ENCODE measurements around the gene SH3D19.
"Not testable (repeated sequence)": the region's sequence is repeated elsewhere in the genome, so short reads cannot be mapped to it uniquely, and the experiment has no call there.

SH3D19 gene

DNA sequence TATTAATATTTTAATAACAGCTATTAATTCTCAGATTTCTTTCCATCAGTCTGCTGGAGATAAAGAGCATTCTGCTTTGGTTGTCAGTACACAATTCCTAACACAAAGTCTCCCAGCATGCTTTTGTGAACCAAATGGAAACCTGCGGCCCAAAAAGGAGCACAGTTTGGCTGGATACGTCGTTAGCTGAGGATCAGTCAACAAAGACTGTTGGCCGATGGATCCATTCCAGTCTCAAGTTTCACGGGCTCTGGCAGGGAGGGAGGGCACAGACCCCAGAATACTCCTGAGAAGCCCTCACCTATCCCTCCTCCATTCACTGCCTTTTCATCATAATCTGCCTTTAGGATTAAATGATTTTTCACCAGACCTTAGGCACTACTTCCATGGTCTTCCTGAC lies 74.7 kb downstream of the SH3D19 start:
- no peak overlapping the region for H3K27ac ChIP-seq (ENCODE audit: low read depth, low read length)
- no peaks in the 10 kb centered on the region for H3K27me3 ChIP-seq (ENCODE audit: control insufficient read depth, insufficient read depth, low read length)
- H3K9ac ChIP-seq (ENCODE audit: low read length) = no peak overlapping the region
- peaks cover 1% of the 10 kb centered on the region; the same call in 1 of the 2 replicates for H3K9me3 ChIP-seq (ENCODE audit: control insufficient read depth, insufficient read depth, low read depth, low read length)
- H3K4me3 ChIP-seq (ENCODE audit: low read depth, low read length) = no peak overlapping the region
- peaks cover 6% of the 10 kb centered on the region; the same call in 1 of the 2 replicates for H3K4me1 ChIP-seq (ENCODE audit: control insufficient read depth, insufficient read depth, low read length)
- peaks cover 1% of the 10 kb centered on the region; the same call in 1 of the 2 replicates for H3K36me3 ChIP-seq (ENCODE audit: control insufficient read depth, insufficient read depth, low read length)

GRCh38 chr4:151248519-151248918 lies 76.9 kb downstream of the SH3D19 start:
- Histone ChIP-seq H3K9me3 (ENCODE audit: control insufficient read depth, insufficient read depth, low read depth, low read length) (no peaks in the 10 kb centered on the region), H3K9ac (ENCODE audit: low read length) (no peak overlapping the region), H3K27ac (ENCODE audit: low read depth, low read length) (no peak overlapping the region), H3K4me1 (ENCODE audit: control insufficient read depth, insufficient read depth, low read length) (peaks cover 6% of the 10 kb centered on the region; the same call in 1 of the 2 replicates), H3K36me3 (ENCODE audit: control insufficient read depth, insufficient read depth, low read length) (no peaks in the 10 kb centered on the region), H3K4me3 (ENCODE audit: low read depth, low read length) (no peak overlapping the region), H3K27me3 (ENCODE audit: control insufficient read depth, insufficient read depth, low read length) (no peaks in the 10 kb centered on the region)

GRCh38 chr4:151247395-151247794 lies 78.0 kb downstream of the SH3D19 start:
- Histone ChIP-seq H3K9me3 (ENCODE audit: control insufficient read depth, insufficient read depth, low read depth, low read length) (no peaks in the 10 kb centered on the region), H3K9ac (ENCODE audit: low read length) (no peak overlapping the region), H3K36me3 (ENCODE audit: control insufficient read depth, insufficient read depth, low read length) (no peaks in the 10 kb centered on the region), H3K4me3 (ENCODE audit: low read depth, low read length) (no peak overlapping the region), H3K27ac (ENCODE audit: low read depth, low read length) (no peak overlapping the region), H3K4me1 (ENCODE audit: control insufficient read depth, insufficient read depth, low read length) (peaks cover 17% of the 10 kb centered on the region; the same call in 1 of the 2 replicates), H3K27me3 (ENCODE audit: control insufficient read depth, insufficient read depth, low read length) (no peaks in the 10 kb centered on the region)

DNA sequence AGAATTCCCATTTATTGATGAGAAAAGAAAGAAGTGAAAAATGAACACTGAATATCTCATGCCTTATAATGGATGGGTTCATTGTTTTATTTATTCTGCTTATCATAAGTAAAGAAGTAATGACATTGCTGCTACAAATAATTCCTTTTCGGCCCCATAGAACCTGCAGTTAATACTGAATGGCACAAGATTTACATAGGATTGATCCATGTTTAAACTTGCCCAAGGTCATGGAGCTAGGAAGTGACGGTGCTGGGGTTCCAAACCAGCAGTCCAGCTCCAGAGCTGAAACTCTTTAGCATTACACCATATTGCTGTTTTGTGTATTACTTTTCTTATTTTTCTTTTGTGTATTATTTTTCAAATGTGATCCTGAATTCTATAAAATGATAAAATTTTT lies 78.7 kb downstream of the SH3D19 start:
- Histone ChIP-seq H3K36me3 (ENCODE audit: control insufficient read depth, insufficient read depth, low read length) (no peaks in the 10 kb centered on the region), H3K9me3 (ENCODE audit: control insufficient read depth, insufficient read depth, low read depth, low read length) (no peaks in the 10 kb centered on the region), H3K9ac (ENCODE audit: low read length) (no peak overlapping the region), H3K27ac (ENCODE audit: low read depth, low read length) (no peak overlapping the region), H3K27me3 (ENCODE audit: control insufficient read depth, insufficient read depth, low read length) (no peaks in the 10 kb centered on the region), H3K4me3 (ENCODE audit: low read depth, low read length) (no peak overlapping the region), H3K4me1 (ENCODE audit: control insufficient read depth, insufficient read depth, low read length) (peaks cover 19% of the 10 kb centered on the region; the same call in 1 of the 2 replicates)

DNA sequence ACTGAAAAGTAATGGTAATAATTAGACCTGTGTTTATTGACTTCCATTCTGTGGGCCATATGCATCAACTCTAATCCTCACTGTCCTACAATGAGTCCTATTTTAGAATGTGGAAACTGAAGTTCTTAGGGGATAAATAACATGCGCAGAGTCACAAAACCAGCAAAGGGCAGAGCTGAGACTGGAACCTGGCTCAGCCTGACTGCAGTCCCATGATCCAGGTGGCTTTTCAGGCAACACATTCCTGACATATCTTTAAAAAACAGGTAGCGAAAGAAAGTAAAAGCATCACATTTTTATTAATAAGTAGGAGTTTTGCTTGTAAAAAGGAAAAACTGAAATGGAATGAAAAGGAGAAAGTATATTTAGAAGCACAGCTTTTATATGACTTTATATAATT lies 83.1 kb downstream of the SH3D19 start:
- H3K27me3 ChIP-seq (ENCODE audit: control insufficient read depth, insufficient read depth, low read length) = no peaks in the 10 kb centered on the region
- H3K9ac ChIP-seq (ENCODE audit: low read length) = no peak overlapping the region
- H3K27ac ChIP-seq (ENCODE audit: low read depth, low read length) = no peak overlapping the region
- peaks cover 12% of the 10 kb centered on the region; the same call in 1 of the 2 replicates for H3K4me1 ChIP-seq (ENCODE audit: control insufficient read depth, insufficient read depth, low read length)
- peaks cover 2% of the 10 kb centered on the region; the same call in 1 of the 2 replicates for H3K9me3 ChIP-seq (ENCODE audit: control insufficient read depth, insufficient read depth, low read depth, low read length)
- no peak overlapping the region for H3K4me3 ChIP-seq (ENCODE audit: low read depth, low read length)
- no peaks in the 10 kb centered on the region for H3K36me3 ChIP-seq (ENCODE audit: control insufficient read depth, insufficient read depth, low read length)

- peaks cover 8% of the 10 kb centered on the region; the same call in 1 of the 2 replicates for H3K9me3 ChIP-seq (ENCODE audit: control insufficient read depth, insufficient read depth, low read depth, low read length)
- H3K36me3 ChIP-seq (ENCODE audit: control insufficient read depth, insufficient read depth, low read length) = no peaks in the 10 kb centered on the region
- no peak overlapping the region for H3K27ac ChIP-seq (ENCODE audit: low read depth, low read length)
- H3K27me3 ChIP-seq (ENCODE audit: control insufficient read depth, insufficient read depth, low read length) = no peaks in the 10 kb centered on the region
- no peak overlapping the region for H3K4me3 ChIP-seq (ENCODE audit: low read depth, low read length)
- peaks cover 12% of the 10 kb centered on the region; the same call in 1 of the 2 replicates for H3K4me1 ChIP-seq (ENCODE audit: control insufficient read depth, insufficient read depth, low read length)
- H3K9ac ChIP-seq (ENCODE audit: low read length) = no peak overlapping the region
Measured at GRCh38 chr4:151239608-151240007, 85.8 kb downstream of the SH3D19 start.

DNA sequence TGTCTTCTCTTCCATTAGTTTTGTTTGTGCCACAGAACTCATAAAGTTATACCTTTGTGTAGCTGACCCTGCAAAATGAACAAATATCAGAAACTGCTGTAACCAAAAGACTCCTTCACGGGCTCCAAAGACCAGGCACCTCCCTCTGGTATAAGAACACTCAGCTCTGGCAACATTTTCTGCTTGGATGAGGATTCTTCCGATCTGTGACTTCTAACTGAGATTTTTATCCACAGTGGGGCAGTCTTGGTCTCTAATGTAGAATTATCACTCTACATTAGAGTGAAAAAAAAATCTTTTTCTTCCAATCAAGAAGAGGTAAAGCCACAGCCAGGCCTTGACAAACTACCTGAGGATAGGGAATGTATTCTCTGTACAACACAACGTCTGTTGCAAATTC lies 86.9 kb downstream of the SH3D19 start:
- Histone ChIP-seq H3K36me3 (ENCODE audit: control insufficient read depth, insufficient read depth, low read length) (no peaks in the 10 kb centered on the region), H3K4me3 (ENCODE audit: low read depth, low read length) (no peak overlapping the region), H3K27me3 (ENCODE audit: control insufficient read depth, insufficient read depth, low read length) (no peaks in the 10 kb centered on the region), H3K9ac (ENCODE audit: low read length) (no peak overlapping the region), H3K9me3 (ENCODE audit: control insufficient read depth, insufficient read depth, low read depth, low read length) (peaks cover 8% of the 10 kb centered on the region; the same call in 1 of the 2 replicates), H3K27ac (ENCODE audit: low read depth, low read length) (no peak overlapping the region), H3K4me1 (ENCODE audit: control insufficient read depth, insufficient read depth, low read length) (peaks cover 12% of the 10 kb centered on the region; the same call in 1 of the 2 replicates)

- no peaks in the 10 kb centered on the region for H3K4me1 ChIP-seq (ENCODE audit: control insufficient read depth, insufficient read depth, low read length)
- H3K27me3 ChIP-seq (ENCODE audit: control insufficient read depth, insufficient read depth, low read length) = no peaks in the 10 kb centered on the region
- H3K9me3 ChIP-seq (ENCODE audit: control insufficient read depth, insufficient read depth, low read depth, low read length) = peaks cover 8% of the 10 kb centered on the region; the same call in 1 of the 2 replicates
- H3K4me3 ChIP-seq (ENCODE audit: low read depth, low read length) = no peak overlapping the region
- no peaks in the 10 kb centered on the region for H3K36me3 ChIP-seq (ENCODE audit: control insufficient read depth, insufficient read depth, low read length)
- no peak overlapping the region for H3K27ac ChIP-seq (ENCODE audit: low read depth, low read length)
- no peak overlapping the region for H3K9ac ChIP-seq (ENCODE audit: low read length)
Measured at GRCh38 chr4:151236036-151236435, 89.4 kb downstream of the SH3D19 start.

DNA sequence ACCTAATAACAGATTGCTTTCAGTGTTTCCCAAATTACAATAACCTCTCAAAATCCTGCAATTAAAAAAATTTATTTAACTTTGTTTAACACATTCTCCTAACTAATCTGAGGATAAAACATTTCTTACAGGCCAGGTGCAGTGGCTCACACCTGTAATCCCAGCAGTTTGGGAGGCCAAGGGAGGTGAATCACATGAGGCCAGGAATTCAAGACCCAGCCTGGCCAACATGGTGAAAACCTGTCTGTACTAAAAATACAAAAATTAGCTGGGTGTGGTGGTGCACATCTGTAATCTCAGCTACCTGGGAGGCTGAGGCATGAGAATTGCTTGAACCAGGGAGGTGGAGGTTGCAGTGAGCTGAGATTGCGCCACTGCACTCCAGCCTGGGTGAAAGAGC lies 90.0 kb downstream of the SH3D19 start:
- not testable (repeated sequence) for H3K4me3 ChIP-seq (ENCODE audit: low read depth, low read length); H3K4me1 ChIP-seq (ENCODE audit: control insufficient read depth, insufficient read depth, low read length); H3K9me3 ChIP-seq (ENCODE audit: control insufficient read depth, insufficient read depth, low read depth, low read length); H3K27ac ChIP-seq (ENCODE audit: low read depth, low read length); H3K36me3 ChIP-seq (ENCODE audit: control insufficient read depth, insufficient read depth, low read length); H3K9ac ChIP-seq (ENCODE audit: low read length); H3K27me3 ChIP-seq (ENCODE audit: control insufficient read depth, insufficient read depth, low read length)

DNA sequence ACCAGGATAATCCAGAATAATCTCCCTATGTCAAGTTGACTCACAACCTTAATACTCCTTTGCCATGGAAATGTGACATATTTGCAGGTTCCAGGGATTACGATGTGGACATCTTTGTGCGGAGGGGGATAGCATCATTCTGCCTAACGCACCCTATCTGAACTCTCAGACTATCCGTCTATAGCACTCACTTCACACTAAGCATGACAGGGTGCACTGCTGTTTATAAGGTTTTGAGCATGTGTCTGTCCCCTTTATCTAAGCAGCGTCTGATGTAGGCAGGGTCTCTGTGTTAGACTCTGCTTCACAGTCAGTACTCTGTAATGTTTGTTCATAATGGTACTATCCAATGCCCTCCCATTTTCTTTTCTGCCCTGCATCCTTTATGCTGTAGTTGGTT lies 91.8 kb downstream of the SH3D19 start:
- no peaks in the 10 kb centered on the region for H3K36me3 ChIP-seq (ENCODE audit: control insufficient read depth, insufficient read depth, low read length)
- H3K9me3 ChIP-seq (ENCODE audit: control insufficient read depth, insufficient read depth, low read depth, low read length) = peaks cover 8% of the 10 kb centered on the region; the same call in 1 of the 2 replicates
- no peak overlapping the region for H3K27ac ChIP-seq (ENCODE audit: low read depth, low read length)
- H3K4me3 ChIP-seq (ENCODE audit: low read depth, low read length) = no peak overlapping the region
- no peaks in the 10 kb centered on the region for H3K27me3 ChIP-seq (ENCODE audit: control insufficient read depth, insufficient read depth, low read length)
- H3K9ac ChIP-seq (ENCODE audit: low read length) = no peak overlapping the region
- H3K4me1 ChIP-seq (ENCODE audit: control insufficient read depth, insufficient read depth, low read length) = no peaks in the 10 kb centered on the region

DNA sequence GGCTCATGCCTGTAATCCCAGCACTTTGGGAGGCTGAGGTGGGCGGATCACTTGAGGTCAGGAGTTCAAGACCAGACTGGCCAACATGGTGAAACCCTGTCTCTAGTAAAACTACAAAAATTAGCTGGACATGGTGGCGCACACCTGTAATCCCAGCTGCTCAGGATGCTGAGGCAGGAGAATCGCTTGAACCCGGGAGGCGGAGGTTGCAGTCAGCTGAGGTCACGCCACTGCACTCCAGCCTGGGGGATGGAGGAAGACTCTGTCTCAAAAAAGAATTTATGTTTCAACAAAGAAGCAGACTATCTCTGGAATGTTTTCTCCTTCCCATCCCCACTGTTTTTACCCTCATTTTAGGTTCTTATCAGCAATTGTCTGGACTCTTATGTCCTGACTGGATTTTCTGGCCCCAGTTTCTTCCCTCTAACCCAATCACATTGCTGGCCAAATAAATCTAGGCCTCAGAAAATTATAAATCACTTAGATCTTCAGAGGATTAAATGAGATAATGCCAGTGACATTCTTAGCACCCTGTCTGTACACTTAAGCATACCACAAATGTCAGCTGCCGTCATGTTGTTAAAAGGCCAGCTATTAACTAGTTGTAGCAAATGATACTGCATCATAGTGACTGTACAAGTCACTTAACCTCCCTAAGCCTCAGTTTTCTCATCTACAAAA lies 93.3 kb downstream of the SH3D19 start:
- H3K4me3 ChIP-seq (ENCODE audit: low read depth, low read length) = no peak overlapping the region

More for the DNA sequence above, 93.3 kb downstream of the SH3D19 start:
- Histone ChIP-seq H3K9ac (ENCODE audit: low read length) (no peak overlapping the region), H3K4me1 (ENCODE audit: control insufficient read depth, insufficient read depth, low read length) (no peaks in the 10 kb centered on the region; the same call in 1 of the 2 replicates), H3K27me3 (ENCODE audit: control insufficient read depth, insufficient read depth, low read length) (no peaks in the 10 kb centered on the region), H3K27ac (ENCODE audit: low read depth, low read length) (no peak overlapping the region), H3K36me3 (ENCODE audit: control insufficient read depth, insufficient read depth, low read length) (no peaks in the 10 kb centered on the region), H3K9me3 (ENCODE audit: control insufficient read depth, insufficient read depth, low read depth, low read length) (peaks cover 5% of the 10 kb centered on the region; the same call in 1 of the 2 replicates)
